ENCODE results near the gene RPS19. TPM values are rescaled to one million over a fixed set of nuclear protein-coding genes. Genes with fewer than 3 reads are reported as not detected.

Gene RPS19
- total RNA-seq, 2 donors from 2014 or later = 2,321 to 2,418 TPM

GRCh38 chr19:41918095-41918494 is 58.0 kb downstream of the RPS19 start:
- Histone ChIP-seq H3K36me3 (ENCODE audit: control insufficient read depth, insufficient read depth, low read length) (no peaks in the 10 kb centered on the region), H3K4me3 (ENCODE audit: low read length) (no peak overlapping the region), H3K27me3 (ENCODE audit: control insufficient read depth, insufficient read depth, low read length, poor library complexity, severe bottlenecking) (peaks cover 100% of the 10 kb centered on the region), H3K9me3 (ENCODE audit: control insufficient read depth, low read length) (no peaks in the 10 kb centered on the region), H3K27ac (ENCODE audit: low read depth, low read length) (no peak overlapping the region), H3K4me1 (ENCODE audit: control insufficient read depth, insufficient read depth, low read length) (no peaks in the 10 kb centered on the region), H3K9ac (ENCODE audit: extremely low read depth, low read length, poor library complexity, severe bottlenecking) (no peak overlapping the region)
- DNase-seq = no peak
- 81 to 82% methylated on average over 6 of the region's 6 CpGs for WGBS, 2 experiments (ENCODE audit: insufficient coverage in 1 of 2, insufficient read length in 1 of 2)
- no peak overlapping the region for H3K27ac Mint-ChIP-seq
- H3K4me3 Mint-ChIP-seq = no peak overlapping the region
- peaks cover 26% of the 10 kb centered on the region for H3K27me3 Mint-ChIP-seq (ENCODE audit: insufficient read depth)
- H3K9me3 Mint-ChIP-seq = no peaks in the 10 kb centered on the region
- H3K4me1 Mint-ChIP-seq = peaks cover 9% of the 10 kb centered on the region
- no peak for TF ChIP-seq CTCF (conservative IDR thresholded peaks at IDR 0.05)
- no peaks in the 10 kb centered on the region for H3K36me3 Mint-ChIP-seq (ENCODE audit: low read depth)

GRCh38 chr19:41918653-41919244 is 58.7 kb downstream of the RPS19 start:
- no peak for DNase-seq
- Histone ChIP-seq H3K27ac (ENCODE audit: low read depth, low read length) (no peak overlapping the region), H3K27me3 (ENCODE audit: control insufficient read depth, insufficient read depth, low read length, poor library complexity, severe bottlenecking) (peaks cover 98% of the 10 kb centered on the region), H3K4me3 (ENCODE audit: low read length) (no peak overlapping the region), H3K9me3 (ENCODE audit: control insufficient read depth, low read length) (no peaks in the 10 kb centered on the region), H3K36me3 (ENCODE audit: control insufficient read depth, insufficient read depth, low read length) (no peaks in the 10 kb centered on the region), H3K9ac (ENCODE audit: extremely low read depth, low read length, poor library complexity, severe bottlenecking) (no peak overlapping the region), H3K4me1 (ENCODE audit: control insufficient read depth, insufficient read depth, low read length) (no peaks in the 10 kb centered on the region)
- peaks cover 23% of the 10 kb centered on the region for H3K27me3 Mint-ChIP-seq (ENCODE audit: insufficient read depth)
- no peak for TF ChIP-seq CTCF (conservative IDR thresholded peaks at IDR 0.05)
- H3K4me1 Mint-ChIP-seq = peaks cover 11% of the 10 kb centered on the region
- H3K27ac Mint-ChIP-seq = no peak overlapping the region
- 80 to 91% methylated on average over 5 of the region's 5 CpGs for WGBS, 2 experiments (ENCODE audit: insufficient coverage in 1 of 2, insufficient read length in 1 of 2)
- no peaks in the 10 kb centered on the region for H3K36me3 Mint-ChIP-seq (ENCODE audit: low read depth)
- no peaks in the 10 kb centered on the region for H3K9me3 Mint-ChIP-seq
- H3K4me3 Mint-ChIP-seq = no peak overlapping the region

- Mint-ChIP-seq H3K4me1 (peaks cover 11% of the 10 kb centered on the region), H3K27ac (no peak overlapping the region), H3K9me3 (no peaks in the 10 kb centered on the region), H3K27me3 (ENCODE audit: insufficient read depth) (peaks cover 15% of the 10 kb centered on the region), H3K4me3 (no peak overlapping the region), H3K36me3 (ENCODE audit: low read depth) (no peaks in the 10 kb centered on the region)
- no peak overlapping the region for H3K4me3 ChIP-seq (ENCODE audit: low read length)
- H3K27me3 ChIP-seq (ENCODE audit: control insufficient read depth, insufficient read depth, low read length, poor library complexity, severe bottlenecking) = peaks cover 98% of the 10 kb centered on the region
- no peaks in the 10 kb centered on the region for H3K9me3 ChIP-seq (ENCODE audit: control insufficient read depth, low read length)
- no peak for TF ChIP-seq CTCF (conservative IDR thresholded peaks at IDR 0.05)
- 91 to 92% methylated on average over 30 to 33 of the region's 33 CpGs for WGBS, 2 experiments (ENCODE audit: insufficient coverage in 1 of 2, insufficient read length in 1 of 2)
- H3K36me3 ChIP-seq (ENCODE audit: control insufficient read depth, insufficient read depth, low read length) = no peaks in the 10 kb centered on the region
- H3K27ac ChIP-seq (ENCODE audit: low read depth, low read length) = no peak overlapping the region
- no peak overlapping the region for H3K9ac ChIP-seq (ENCODE audit: extremely low read depth, low read length, poor library complexity, severe bottlenecking)
- H3K4me1 ChIP-seq (ENCODE audit: control insufficient read depth, insufficient read depth, low read length) = no peaks in the 10 kb centered on the region
- no peak for DNase-seq
Measured at GRCh38 chr19:41919948-41920712, 60.1 kb downstream of the RPS19 start.

Data from endodermal cell (in vitro differentiated cells).